DMS53 treated with DMSO at 0.1 percent for 48 hours (cell line): ENCODE measurements around the gene MYLK2.

Source experiments
- DNase-seq: peaks from one replicate; lab custom pipeline; 2025; ENCODE audit not compliant: unreplicated experiment; lab: John Stamatoyannopoulos, UW

The MYLK2 gene

DNA sequence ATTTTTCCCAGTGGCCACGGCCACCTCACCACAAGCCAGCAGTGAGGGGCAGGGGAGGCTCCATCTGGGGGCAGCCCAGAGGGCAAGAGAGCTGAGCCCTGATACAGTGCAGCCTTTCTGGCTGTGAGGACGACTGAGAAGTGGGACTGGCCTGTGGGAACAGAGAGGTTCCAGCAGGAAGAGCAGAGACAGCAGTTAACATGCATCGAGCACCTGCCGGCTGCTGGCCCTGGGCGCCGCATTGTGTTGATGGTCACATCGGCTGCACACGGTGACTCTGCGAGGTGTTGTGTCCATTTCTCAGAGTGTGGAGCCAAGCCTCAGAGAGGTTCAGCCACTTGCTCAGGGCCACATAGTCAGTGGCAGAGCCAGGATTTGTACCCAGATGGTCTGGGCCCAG is 16.4 kb downstream of the MYLK2 start:
- peak; percentile 45 for DNase-seq

GRCh38 chr20:31835977-31836852 is 17.1 kb downstream of the MYLK2 start:
- DNase-seq = peak; percentile 73

DNA sequence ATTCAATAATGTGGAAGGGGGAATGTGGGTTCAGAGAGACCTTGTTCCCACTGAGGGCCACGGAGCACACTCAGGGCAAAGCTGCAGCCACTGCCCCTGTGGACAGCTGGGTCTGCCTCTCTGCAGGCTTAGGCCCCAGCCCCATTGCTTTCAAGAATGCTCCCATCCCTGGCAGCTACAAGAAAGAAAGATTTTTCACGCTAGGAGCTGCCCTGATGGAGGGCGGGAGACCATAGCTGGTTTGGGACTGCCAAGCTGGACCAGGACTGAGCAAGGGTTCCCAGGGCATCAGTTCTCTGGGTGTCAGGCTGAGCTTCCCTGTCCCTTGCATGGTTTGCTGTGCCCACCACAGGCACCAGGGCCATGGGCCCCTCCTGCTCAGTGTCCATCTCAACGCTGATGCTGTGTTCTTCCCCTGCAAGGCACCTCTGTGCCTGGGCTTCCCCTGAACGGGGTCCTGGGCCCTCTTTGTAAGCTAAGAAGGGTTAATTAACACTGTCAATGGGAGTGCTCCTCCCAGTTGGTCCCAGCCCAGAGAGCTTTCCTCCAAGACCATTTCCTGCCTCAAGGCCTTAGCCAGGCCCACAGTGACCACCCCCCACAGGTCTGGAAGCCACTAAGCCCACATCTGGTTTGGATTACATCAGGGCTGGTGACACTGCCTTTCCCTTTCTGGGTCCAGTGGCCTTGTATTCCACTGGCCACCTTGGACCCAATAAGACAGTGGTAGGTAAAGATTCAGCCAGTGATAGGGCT is 17.9 kb downstream of the MYLK2 start:
- DNase-seq = no peak

GRCh38 chr20:31837896-31838397 is 18.8 kb downstream of the MYLK2 start:
- DNase-seq = no peak

DNA sequence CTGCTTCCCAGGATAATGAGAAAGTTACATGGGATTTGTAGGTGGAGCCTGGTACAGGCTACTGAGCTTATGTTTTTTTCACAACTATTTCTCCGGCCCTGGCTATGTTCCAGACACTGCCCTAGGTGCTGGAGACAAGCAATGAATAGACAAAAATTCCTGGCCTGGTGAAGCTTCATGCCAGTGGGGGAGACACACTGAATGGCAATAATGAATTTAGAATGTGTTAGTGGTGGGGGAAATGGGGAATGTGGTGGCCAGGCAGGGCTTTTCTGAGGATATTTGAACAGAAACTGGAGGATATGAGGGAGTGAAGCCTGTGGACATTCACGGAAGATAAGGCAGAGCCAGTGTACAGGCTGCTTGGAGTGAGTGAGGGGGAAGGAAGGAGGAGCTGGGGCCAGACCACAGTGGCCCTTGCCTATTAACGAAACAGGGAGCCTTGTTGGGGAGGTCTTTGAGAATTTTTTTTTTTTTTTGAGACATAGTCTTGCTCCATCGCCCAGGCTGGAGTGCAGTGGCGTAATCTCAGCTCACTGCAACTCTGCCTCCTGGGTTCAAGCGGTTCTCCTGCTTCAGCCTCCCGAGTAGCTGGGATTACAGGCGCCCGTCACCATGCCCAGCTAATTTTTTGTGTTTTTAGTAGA is 19.6 kb downstream of the MYLK2 start:
- no peak for DNase-seq

- no peak for DNase-seq
Observed at GRCh38 chr20:31839782-31840487, 20.8 kb downstream of the MYLK2 start.

- DNase-seq = no peak
Observed at GRCh38 chr20:31840906-31841816, 22.0 kb downstream of the MYLK2 start.

GRCh38 chr20:31841928-31842327 is 22.8 kb downstream of the MYLK2 start:
- no peak for DNase-seq

DNA sequence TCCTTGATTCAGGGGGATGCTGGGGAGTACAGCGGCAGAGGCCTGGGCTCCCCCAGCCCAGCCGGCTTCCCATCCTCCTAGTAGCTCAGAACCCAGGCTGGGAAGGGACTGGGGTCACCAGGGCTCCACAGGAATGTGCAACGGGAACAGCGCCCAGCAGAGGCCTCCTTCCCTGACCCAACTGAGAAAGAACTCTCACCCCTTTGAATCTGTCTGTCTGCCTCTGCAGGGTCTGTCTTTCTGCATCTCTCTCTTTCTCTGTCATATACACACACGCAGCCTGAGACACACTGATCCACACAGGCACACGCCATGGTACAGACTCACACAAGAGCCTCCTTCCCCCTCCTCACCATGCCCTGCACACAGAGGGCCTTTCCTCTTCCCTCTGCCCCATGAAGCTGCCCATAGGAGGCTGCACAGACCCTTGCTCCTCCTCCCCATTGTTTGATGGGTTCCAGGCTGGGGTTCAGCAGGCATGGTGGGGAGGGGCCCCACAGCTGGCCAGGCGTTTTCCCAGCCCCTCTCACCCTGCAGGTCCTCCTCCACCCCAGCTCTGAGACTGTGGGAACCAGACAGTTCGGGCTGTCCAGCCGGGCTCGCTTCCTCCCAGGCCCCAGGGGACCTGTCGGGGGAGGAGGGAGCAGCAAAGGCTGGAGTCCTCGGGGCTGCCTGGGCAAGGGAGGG is 23.5 kb downstream of the MYLK2 start:
- DNase-seq = no peak

DNA sequence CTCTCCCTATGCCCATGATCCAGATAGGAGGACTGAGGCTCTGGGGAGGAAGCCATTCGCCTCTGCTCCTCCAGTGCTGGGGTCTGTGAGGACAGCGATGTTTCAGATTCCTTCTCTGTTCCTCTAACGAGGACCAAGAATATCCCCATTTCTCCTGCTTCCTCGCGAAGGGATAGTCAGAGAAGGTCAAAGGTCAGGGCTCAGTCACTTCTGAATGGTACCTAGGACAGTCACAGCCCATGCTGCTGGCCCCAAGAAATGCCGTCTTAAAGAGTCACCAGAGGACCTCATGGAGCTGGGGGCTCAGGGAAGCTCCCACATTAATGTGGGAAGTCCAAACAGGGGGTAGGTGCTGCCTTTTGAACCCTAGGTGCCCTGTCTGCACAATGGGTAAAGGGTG is 24.1 kb downstream of the MYLK2 start:
- no peak for DNase-seq

- DNase-seq = no peak
Observed at GRCh38 chr20:31843881-31844280, 24.7 kb downstream of the MYLK2 start.

DNA sequence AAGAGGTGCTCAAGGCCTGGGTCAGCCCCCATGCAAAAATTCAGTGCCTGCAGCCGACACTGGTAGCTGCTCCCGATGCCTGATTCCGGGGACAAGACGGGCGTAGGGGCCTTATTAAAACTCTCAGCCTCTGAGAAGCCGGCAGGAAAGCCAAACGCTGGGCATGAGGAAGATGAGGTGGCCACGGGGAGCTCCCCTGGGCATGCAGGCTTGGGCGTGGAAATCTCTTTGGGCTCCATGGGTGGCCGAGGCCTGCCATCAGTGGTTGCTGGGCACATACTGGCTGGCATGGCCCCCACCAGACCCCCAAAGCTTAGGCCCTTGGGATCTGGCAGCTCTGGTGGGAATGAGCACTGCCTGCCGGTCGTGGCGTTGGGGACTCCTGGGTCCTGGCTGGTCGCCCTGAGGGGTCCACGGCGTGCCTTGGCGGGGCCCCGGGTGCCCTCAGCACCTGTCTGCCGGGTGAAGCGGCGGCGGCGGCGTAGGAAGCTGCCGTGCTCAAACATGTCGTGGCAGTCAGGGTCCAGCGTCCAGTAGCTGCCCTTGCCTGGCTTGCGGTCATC is 25.7 kb downstream of the MYLK2 start:
- no peak for DNase-seq

DNA sequence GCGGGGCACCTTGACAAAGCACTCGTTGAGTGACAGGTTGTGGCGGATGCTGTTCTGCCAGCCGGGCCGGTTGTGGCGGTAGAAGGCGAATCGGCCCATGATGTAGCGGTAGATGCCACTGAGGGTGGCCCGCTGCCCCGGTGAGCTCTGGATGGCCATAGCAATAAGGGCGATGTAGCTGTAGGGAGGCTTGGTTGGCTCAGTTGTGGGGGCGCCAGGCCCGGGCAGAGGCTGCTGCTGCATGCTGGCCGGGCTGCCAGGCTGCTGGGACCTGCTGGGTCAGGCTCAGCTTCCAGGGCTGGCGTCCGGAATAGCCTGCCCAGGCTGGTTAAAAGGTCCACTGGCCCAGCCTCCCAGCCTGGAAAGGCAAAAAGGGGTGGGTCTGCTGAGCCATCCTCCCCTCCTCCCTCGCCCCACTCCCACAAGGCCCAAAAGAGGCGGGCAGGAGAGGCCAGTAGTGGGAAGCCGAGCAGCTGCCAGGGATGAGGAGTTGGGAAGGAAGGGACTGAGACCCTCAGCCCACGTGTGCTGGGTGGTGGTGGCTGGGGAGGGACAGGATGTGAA is 26.2 kb downstream of the MYLK2 start, which contains the start of gene FOXS1:
Gene FOXS1 (minus strand): TSS at position 305 of the 564 bp plus-strand sequence. CDS start 62 bp downstream, at position 243.
- no peak for DNase-seq

DNA sequence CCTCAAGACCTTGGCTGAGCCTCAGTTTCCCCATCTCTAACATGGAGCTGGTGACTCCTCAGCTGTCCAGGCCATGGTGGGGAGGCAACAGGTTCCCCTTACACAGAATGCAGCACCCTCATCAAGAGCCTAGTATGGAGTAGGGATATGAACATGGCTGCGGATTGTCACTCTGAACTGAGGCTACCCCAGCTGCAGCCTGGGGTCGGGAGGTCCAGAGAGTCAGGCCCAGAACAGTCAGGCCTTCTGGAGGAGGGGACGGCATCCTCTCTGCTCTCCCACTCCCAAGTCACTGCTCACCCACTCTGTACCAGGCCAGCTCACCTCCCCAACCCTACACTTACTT is 27.6 kb downstream of the MYLK2 start:
- DNase-seq = no peak

GRCh38 chr20:31848088-31848999 is 29.2 kb downstream of the MYLK2 start:
- DNase-seq = no peak

DNA sequence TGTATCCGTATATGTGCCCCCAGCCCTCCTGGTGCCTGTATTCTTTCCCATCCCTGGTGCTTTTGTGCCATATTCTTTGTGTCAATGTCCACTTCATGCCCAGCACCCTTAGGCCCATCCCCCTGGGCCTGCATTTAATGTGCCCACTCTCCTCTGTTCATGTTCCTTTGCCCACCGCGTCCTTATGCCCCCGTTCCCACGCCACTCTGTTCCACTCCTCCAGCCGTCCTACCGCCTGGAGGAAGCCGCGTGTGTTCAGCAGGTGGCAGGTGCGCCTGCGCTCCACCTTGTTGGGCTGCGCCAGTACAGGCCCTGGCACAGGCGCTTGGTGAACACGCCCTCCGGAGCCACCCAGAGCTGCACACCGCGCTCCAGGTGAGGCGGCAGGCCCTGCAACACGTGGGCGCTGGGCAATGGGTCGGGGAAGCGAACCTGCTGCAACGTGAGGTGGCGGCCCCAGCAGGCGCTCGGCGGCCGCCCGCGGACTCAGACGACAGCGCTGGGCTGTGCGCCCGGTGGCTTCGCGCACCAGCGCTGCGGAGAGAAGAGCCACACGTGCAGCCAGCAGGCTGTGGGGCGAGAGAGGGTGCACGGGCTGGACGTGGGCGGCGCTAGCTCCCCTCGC is 30.3 kb downstream of the MYLK2 start:
- DNase-seq = peak; percentile 66
